Endothelial cell of umbilical vein (primary cell): ENCODE measurements around the gene STARD5. TPM values are rescaled to one million over a fixed set of nuclear protein-coding genes. Genes with fewer than 3 reads are reported as not detected.

ENCODE experiments used
- BruUV-seq: library from RNA; stranded (reverse); fragments of 400-500 nt; replicated peaks from 2 replicates; lab custom pipeline; 2021; lab: Mats Ljungman, UMichigan
- CTCF ChIA-PET: fragments of 300-600, 350-600 bp; sonication (Branson Sonifier 250); formaldehyde crosslinking; loops from one replicate; lab custom pipeline; 2021; ENCODE audit warnings: antibody characterized with exemption, inconsistent platforms; lab: Charles Lee
- POLR2A ChIA-PET: fragments of 300-600, 350-600 bp; sonication (Branson Sonifier 250); formaldehyde crosslinking; loops from one replicate; lab custom pipeline; 2021; ENCODE audit warnings: antibody characterized with exemption, inconsistent platforms; lab: Charles Lee
- DNase-seq: peaks from one replicate; pipeline ENCODE4 v3.0.0-alpha.2; 2011; ENCODE audit warnings: low read depth, low spot score
- FAIRE-seq: peaks from 2 replicates; lab custom pipeline; 2011; peaks lifted over from hg19 to GRCh38; lab: Jason Lieb, UNC
- H2AFZ ChIP-seq: 2 replicates; pipeline ENCODE4 v1.6.0; 2012; ENCODE audit warnings: low read depth, low read length, control low read depth, inconsistent platforms
- H3K27ac ChIP-seq: 2 replicates; pipeline ENCODE4 v1.5.1; 2011; ENCODE audit warnings: low read depth, mild to moderate bottlenecking, control low read depth, low read length, moderate library complexity; ENCODE audit not compliant: insufficient read depth
- H3K27me3 ChIP-seq, 2 experiments: 2 replicates each; pipeline versions ENCODE4 v1.6.0 to v1.6.1; 2011; ENCODE audit warnings: low read length in 2 of 2, mixed read lengths in 1 of 2; ENCODE audit not compliant: control insufficient read depth in 2 of 2, insufficient read depth in 2 of 2
- H3K36me3 ChIP-seq, 2 experiments: 2 replicates in 1 of 2; 3 replicates in 1 of 2; pipeline ENCODE4 v1.5.1; 2011; ENCODE audit warnings: low read length in 2 of 2, mild to moderate bottlenecking in 1 of 2, moderate library complexity in 1 of 2; ENCODE audit not compliant: control insufficient read depth in 2 of 2, insufficient read depth in 2 of 2; ENCODE audit errors: extremely low read depth in 1 of 2
- H3K4me1 ChIP-seq: 3 replicates; pipeline ENCODE4 v1.5.1; 2011; ENCODE audit warnings: mild to moderate bottlenecking, low read length; ENCODE audit not compliant: control insufficient read depth, insufficient read depth; ENCODE audit errors: extremely low read depth
- H3K4me2 ChIP-seq: 2 replicates; pipeline ENCODE4 v1.6.1; 2011; ENCODE audit warnings: low read length, control low read depth, mixed read lengths; ENCODE audit not compliant: insufficient read depth
- H3K4me3 ChIP-seq, 3 experiments: fragments of 200-600 bp in 1 of 3; sonication (generic), shearing (Covaris generic) in 1 of 3; replicated peaks in 1 of 3; 2 replicates each; pipeline ENCODE4 v1.5.1; 2011 to 2016; ENCODE audit warnings: control low read depth in 3 of 3, low read length in 3 of 3, mild to moderate bottlenecking in 2 of 3, inconsistent platforms in 1 of 3, low read depth in 1 of 3, moderate library complexity in 1 of 3; ENCODE audit not compliant: insufficient read depth in 1 of 3
- H3K79me2 ChIP-seq: 2 replicates; pipeline ENCODE4 v1.6.0; 2012; ENCODE audit warnings: low read length, inconsistent platforms; ENCODE audit not compliant: control insufficient read depth, insufficient read depth
- H3K9ac ChIP-seq: replicated peaks from 2 replicates; pipeline ENCODE3; 2011; ENCODE audit warnings: low read length, control low read depth; ENCODE audit not compliant: insufficient read depth; ENCODE audit errors: extremely low read depth
- H3K9me1 ChIP-seq: replicated peaks from 3 replicates; pipeline ENCODE4 v1.6.0; 2011; ENCODE audit warnings: mild to moderate bottlenecking, low read length; ENCODE audit not compliant: control insufficient read depth, insufficient read depth; ENCODE audit errors: extremely low read depth
- H3K9me3 ChIP-seq: replicated peaks from 2 replicates; pipeline ENCODE4 v1.5.1; 2012; ENCODE audit warnings: low read length, inconsistent platforms; ENCODE audit not compliant: control insufficient read depth, insufficient read depth
- H4K20me1 ChIP-seq: replicated peaks from 2 replicates; pipeline ENCODE3; 2011; ENCODE audit warnings: mild to moderate bottlenecking, low read length; ENCODE audit not compliant: control insufficient read depth, insufficient read depth; ENCODE audit errors: extremely low read depth
- CTCF ChIP-seq, 2 donors: IDR thresholded peaks; 1 replicate in 1 of 2; 2 replicates in 1 of 2; pipeline ENCODE4 v1.5.1; 2011; ENCODE audit warnings: low read length in 2 of 2, mild to moderate bottlenecking in 2 of 2, moderate library complexity in 2 of 2, control low read depth in 1 of 2, inconsistent platforms in 1 of 2, low read depth in 1 of 2; ENCODE audit not compliant: insufficient read depth in 1 of 2; ENCODE audit errors: extremely low read depth in 1 of 2
- EZH2 ChIP-seq: IDR thresholded peaks from 2 replicates; pipeline ENCODE4 v1.6.1; 2012; ENCODE audit warnings: borderline replicate concordance, low read depth, mild to moderate bottlenecking, moderate library complexity, low read length, inconsistent platforms; ENCODE audit not compliant: severe bottlenecking
- FOS ChIP-seq: IDR thresholded peaks from 2 replicates; pipeline ENCODE4 v1.6.1; 2011; ENCODE audit warnings: mild to moderate bottlenecking, low read length, moderate library complexity, borderline replicate concordance; ENCODE audit not compliant: insufficient read depth
- GATA2 ChIP-seq: IDR thresholded peaks from 2 replicates; pipeline ENCODE4 v1.7.0; 2011; ENCODE audit warnings: low read depth, mild to moderate bottlenecking, moderate library complexity, mixed read lengths, low read length; ENCODE audit not compliant: insufficient read length, insufficient read depth
- JUN ChIP-seq: IDR thresholded peaks from 2 replicates; pipeline ENCODE4 v1.6.1; 2011; ENCODE audit warnings: borderline replicate concordance, low read depth; ENCODE audit not compliant: insufficient read length, insufficient read depth
- MAX ChIP-seq: IDR thresholded peaks from 2 replicates; pipeline ENCODE4 v1.6.1; 2011; ENCODE audit not compliant: insufficient read depth, insufficient read length
- MYC ChIP-seq: IDR thresholded peaks from one replicate; pipeline ENCODE4 v1.6.1; 2011; ENCODE audit warnings: mild to moderate bottlenecking, low read depth, low read length
- POLR2A ChIP-seq: IDR thresholded peaks from 2 replicates; pipeline ENCODE4 v1.6.1; 2012; ENCODE audit warnings: low read depth, mild to moderate bottlenecking, control low read depth, low read length
- POLR2AphosphoS5 ChIP-seq: IDR thresholded peaks from 2 replicates; pipeline ENCODE4 v1.6.1; 2012; ENCODE audit warnings: low read depth, mild to moderate bottlenecking, control low read depth, low read length, moderate library complexity; ENCODE audit not compliant: insufficient read depth
- dilution Hi-C: fragments of 300-500 bp; cut with MboI; formaldehyde crosslinking; loops from one replicate; pipeline ENCODE4 v1.15.0; 2019; ENCODE audit warnings: low sequenced_read_pairs; ENCODE audit not compliant: extremely low pct_ligation_motif_present
- intact Hi-C: fragments of 100-400 bp; cut with micrococcal nuclease; formaldehyde crosslinking; loops from one replicate; pipeline ENCODE4 v1.10.0; 2022
- polyA plus RNA-seq, 4 experiments: library from polyadenylated mRNA; depleted of rRNA in 3 of 4; stranded (reverse) in 3 of 4; unstranded in 1 of 4; fragments of >200 nt; gene quantifications; 2 replicates each; pipeline versions ENCODE4 v1.2.1 to v1.2.3, GENCODE V29; 2011 to 2012; ENCODE audit warnings: missing spikeins in 1 of 4
- total RNA-seq: library from RNA; stranded (reverse); gene quantifications from 2 replicates; pipeline ENCODE4 v1.2.3, GENCODE V29; 2021

STARD5 gene
- total and polyA plus RNA-seq, 2 donors (not counting 3 experiments of a cell fraction or from before 2014, with no cell fraction given) = 2.2 to 3.0 TPM

GRCh38 chr15:81285461-81285860 lies 38.5 kb downstream of the STARD5 start:
- CTCF ChIA-PET = no interaction called here
- H3K4me2 ChIP-seq = no peak overlapping the region
- H4K20me1 ChIP-seq = no peaks in the 10 kb centered on the region
- no peak overlapping the region for H3K4me3 ChIP-seq
- POLR2A ChIA-PET = no interaction called here
- BruUV-seq = no TSS peak
- H3K9me3 ChIP-seq = no peaks in the 10 kb centered on the region
- dilution Hi-C loops = no loop called here
- H3K4me1 ChIP-seq = no peaks in the 10 kb centered on the region
- no peaks in the 10 kb centered on the region for H3K9me1 ChIP-seq
- H3K9ac ChIP-seq = no peak overlapping the region
- H3K27me3 ChIP-seq = peaks cover 0 to 2% of the 10 kb centered on the region in 2 experiments
- H3K79me2 ChIP-seq = no peaks in the 10 kb centered on the region
- TF ChIP-seq GATA2 = no peak
- TF ChIP-seq JUN = no peak
- no peak for TF ChIP-seq MYC
- no peak for TF ChIP-seq MAX
- TF ChIP-seq CTCF (IDR thresholded peaks at IDR 0.05; ENCODE audit: extremely low read depth in 1 of 2, insufficient read depth in 1 of 2, low read depth in 1 of 2, low read length in 2 of 2) = no peak
- no peak for TF ChIP-seq EZH2
- no peak for TF ChIP-seq FOS
- no peak for TF ChIP-seq POLR2AphosphoS5
- TF ChIP-seq POLR2A = no peak
- no peak for FAIRE-seq
- no peak for DNase-seq
- intact Hi-C loops = no loop called here
- no peaks in the 10 kb centered on the region for H3K36me3 ChIP-seq
- H3K27ac ChIP-seq = no peak overlapping the region
- no peak overlapping the region for H2AFZ ChIP-seq
